Testis (tissue), 2 donors: ENCODE measurements around the gene WDR45B.

Experiments used
- POLR2A ChIP-seq: fragments of 450-650 bp; IDR thresholded peaks from one replicate; pipeline ENCODE4 v1.6.1; 2017; ENCODE audit warnings: antibody characterized with exemption, mild to moderate bottlenecking, moderate library complexity
- TF ChIP-seq, protein P1 (sequence below), 3 experiments: fragments of 450-650 bp in 2 of 3; fragments of 200-600 bp in 1 of 3; sonication (generic) in 1 of 3; IDR thresholded peaks; one replicate each; pipeline ENCODE4 v1.5.1; 2016 to 2019; ENCODE audit warnings: antibody characterized with exemption in 3 of 3, mild to moderate bottlenecking in 2 of 3, moderate library complexity in 1 of 3

DNA sequence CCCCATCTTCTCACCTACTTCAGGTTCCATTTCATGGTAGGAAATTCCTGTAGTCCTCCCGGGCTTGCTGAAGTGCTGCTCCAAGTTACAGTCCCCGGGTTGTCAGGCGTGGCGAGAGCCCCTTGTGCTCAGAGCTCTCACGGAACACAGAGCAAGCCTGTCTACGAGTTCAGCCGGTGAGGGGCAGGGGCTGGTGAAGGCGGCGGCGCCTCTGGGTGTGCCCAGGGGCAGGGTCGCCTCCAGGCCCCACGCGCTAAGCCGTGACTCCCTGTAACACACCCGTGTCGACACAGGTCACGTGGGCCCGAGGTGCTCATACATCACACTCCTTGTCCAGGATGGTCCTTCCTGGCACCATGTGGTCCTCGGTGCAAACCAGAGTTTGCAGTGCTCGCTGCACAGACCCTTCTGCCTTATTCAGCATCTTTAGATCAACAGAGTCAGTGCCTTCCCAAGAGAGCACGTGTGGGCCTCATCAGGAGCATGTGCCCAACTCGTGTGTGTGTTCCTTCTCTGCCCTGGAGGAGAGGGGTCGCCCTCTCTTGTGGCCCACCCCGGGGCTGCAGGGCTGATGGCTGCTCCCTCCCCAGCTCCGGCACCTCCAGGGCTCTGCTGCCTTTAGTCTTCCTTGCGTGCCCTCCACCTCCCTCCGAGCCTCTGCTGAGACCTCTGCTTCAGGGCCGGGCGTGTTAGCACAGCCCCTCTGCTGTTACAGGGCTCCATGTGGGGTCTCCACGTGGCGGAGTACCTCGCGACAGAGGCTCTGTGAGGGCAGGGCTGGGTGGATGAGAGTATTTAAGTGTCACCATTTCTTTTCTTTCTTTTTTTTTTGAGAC, 51.2 kb downstream of the WDR45B start:
- TF ChIP-seq POLR2A: no peak
- TF ChIP-seq, protein P1, sequence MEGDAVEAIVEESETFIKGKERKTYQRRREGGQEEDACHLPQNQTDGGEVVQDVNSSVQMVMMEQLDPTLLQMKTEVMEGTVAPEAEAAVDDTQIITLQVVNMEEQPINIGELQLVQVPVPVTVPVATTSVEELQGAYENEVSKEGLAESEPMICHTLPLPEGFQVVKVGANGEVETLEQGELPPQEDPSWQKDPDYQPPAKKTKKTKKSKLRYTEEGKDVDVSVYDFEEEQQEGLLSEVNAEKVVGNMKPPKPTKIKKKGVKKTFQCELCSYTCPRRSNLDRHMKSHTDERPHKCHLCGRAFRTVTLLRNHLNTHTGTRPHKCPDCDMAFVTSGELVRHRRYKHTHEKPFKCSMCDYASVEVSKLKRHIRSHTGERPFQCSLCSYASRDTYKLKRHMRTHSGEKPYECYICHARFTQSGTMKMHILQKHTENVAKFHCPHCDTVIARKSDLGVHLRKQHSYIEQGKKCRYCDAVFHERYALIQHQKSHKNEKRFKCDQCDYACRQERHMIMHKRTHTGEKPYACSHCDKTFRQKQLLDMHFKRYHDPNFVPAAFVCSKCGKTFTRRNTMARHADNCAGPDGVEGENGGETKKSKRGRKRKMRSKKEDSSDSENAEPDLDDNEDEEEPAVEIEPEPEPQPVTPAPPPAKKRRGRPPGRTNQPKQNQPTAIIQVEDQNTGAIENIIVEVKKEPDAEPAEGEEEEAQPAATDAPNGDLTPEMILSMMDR (IDR thresholded peaks at IDR 0.05): no peak
